IgD-negative memory B cell (primary cell): ENCODE data around the gene GATAD2A. TPM values are rescaled to one million over a fixed set of nuclear protein-coding genes. Genes with fewer than 3 reads are reported as not detected.

Source experiments
- H3K27ac Mint-ChIP-seq, 3 donors: one replicate each; pipeline ENCODE4 v1.8.0; 2020 to 2022; ENCODE audit warnings: mild to moderate bottlenecking in 3 of 3, mixed read lengths in 3 of 3, moderate library complexity in 1 of 3
- H3K27me3 Mint-ChIP-seq: one replicate; pipeline ENCODE4 v1.8.0; 2021; ENCODE audit warnings: mixed read lengths
- H3K36me3 Mint-ChIP-seq: one replicate; pipeline ENCODE4 v1.8.0; 2020; ENCODE audit warnings: mild to moderate bottlenecking, mixed read lengths
- H3K4me1 Mint-ChIP-seq, 3 donors: one replicate each; pipeline ENCODE4 v1.8.0; 2020 to 2022; ENCODE audit warnings: mixed read lengths in 3 of 3, mild to moderate bottlenecking in 1 of 3
- H3K4me3 Mint-ChIP-seq, 4 donors: one replicate each; pipeline ENCODE4 v1.8.0; 2020 to 2022; ENCODE audit warnings: mild to moderate bottlenecking in 4 of 4, mixed read lengths in 4 of 4, moderate library complexity in 3 of 4
- H3K9me3 Mint-ChIP-seq, 3 donors: one replicate each; pipeline ENCODE4 v1.8.0; 2020 to 2021; ENCODE audit warnings: mixed read lengths in 3 of 3, mild to moderate bottlenecking in 1 of 3
- polyA plus RNA-seq: library from polyadenylated mRNA; unstranded; fragments of 300-500 nt; fragmentation: Illumina TruSeq; gene quantifications from one replicate; pipeline ENCODE4 v1.2.3, GENCODE V29; 2021

The GATAD2A gene
- polyA plus RNA-seq, 1 donor from 2014 or later = 16.6 TPM

DNA sequence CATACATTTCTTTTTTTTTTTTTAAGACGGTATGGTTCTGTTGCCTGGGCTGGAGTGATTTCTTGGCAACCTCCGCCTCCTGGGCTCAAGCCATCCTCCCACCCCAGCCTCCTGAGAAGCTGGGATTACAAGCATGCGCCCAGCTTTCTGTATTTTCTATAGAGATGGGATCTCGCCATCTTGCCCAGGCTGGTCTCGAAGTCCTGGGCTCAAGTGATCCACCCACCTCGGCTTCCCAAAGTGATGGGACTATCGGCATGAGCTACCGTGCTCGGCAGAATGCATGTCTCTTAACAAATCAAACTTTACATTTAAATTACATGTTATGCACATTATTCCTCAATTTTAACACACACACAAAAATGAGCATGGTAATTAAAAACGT lies 111.8 kb downstream of the GATAD2A start:
- no peaks in the 10 kb centered on the region for H3K27me3 Mint-ChIP-seq
- H3K4me1 Mint-ChIP-seq = peaks cover 11 to 17% (median 12%) of the 10 kb centered on the region in 3 donors
- no peak overlapping the region for H3K27ac Mint-ChIP-seq
- no peaks in the 10 kb centered on the region for H3K9me3 Mint-ChIP-seq
- peaks cover 2% of the 10 kb centered on the region for H3K36me3 Mint-ChIP-seq
- H3K4me3 Mint-ChIP-seq = peak overlapping the region; percentile 94 to 99 (median 98)

DNA sequence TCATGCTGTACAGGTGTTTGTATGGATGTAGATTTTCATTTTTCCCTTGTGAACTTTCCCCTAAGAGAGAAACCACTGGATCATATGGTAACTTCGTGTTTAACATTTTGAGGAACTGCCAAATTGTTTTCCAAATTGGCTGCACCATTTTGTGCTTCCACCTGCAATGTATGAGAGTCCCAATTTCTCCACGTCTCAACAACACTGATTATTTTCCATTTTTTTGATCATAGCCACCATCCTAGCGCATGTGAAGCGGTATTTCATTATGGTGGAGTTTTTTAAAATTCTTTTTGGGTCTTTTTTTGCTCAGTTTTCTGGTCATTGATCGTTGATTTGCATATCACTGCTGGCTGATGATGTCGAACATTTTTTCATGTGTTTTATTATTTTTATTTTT lies 115.5 kb downstream of the GATAD2A start:
- Mint-ChIP-seq H3K27me3 (no peaks in the 10 kb centered on the region), H3K36me3 (peaks cover 3% of the 10 kb centered on the region), H3K4me3 (peak overlapping the region in 2 of 4 donors; percentile 55 to 60), H3K27ac (no peak overlapping the region), H3K9me3 (no peaks in the 10 kb centered on the region), H3K4me1 (peaks cover 21 to 30% (median 23%) of the 10 kb centered on the region in 3 donors)

DNA sequence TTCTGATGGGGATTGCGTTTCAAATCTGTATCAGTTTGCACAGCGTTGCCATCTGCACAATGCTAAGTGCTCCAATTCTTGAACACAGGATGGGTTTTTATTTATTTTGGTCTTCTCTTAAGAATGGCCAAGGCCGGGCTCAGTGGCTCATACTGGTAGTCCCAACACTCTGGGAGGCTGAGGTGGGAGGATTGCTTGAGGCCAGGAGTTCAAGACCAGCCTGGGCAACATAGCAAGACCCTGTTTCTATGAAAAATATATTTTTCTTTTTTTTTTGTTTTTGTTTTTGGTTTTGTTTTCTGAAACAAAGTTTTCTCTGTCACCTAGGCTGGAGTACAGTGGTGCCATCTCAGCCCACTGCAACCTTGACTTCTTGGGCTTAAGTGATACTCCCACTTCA lies 117.7 kb downstream of the GATAD2A start:
- Mint-ChIP-seq H3K4me1 (peaks cover 17 to 27% (median 22%) of the 10 kb centered on the region in 3 donors), H3K9me3 (no peaks in the 10 kb centered on the region), H3K27ac (peak overlapping the region in 2 of 3 donors; percentile 32 to 67), H3K36me3 (peaks cover 3% of the 10 kb centered on the region), H3K27me3 (no peaks in the 10 kb centered on the region), H3K4me3 (peak overlapping the region in 2 of 4 donors; percentile 47 to 69)

DNA sequence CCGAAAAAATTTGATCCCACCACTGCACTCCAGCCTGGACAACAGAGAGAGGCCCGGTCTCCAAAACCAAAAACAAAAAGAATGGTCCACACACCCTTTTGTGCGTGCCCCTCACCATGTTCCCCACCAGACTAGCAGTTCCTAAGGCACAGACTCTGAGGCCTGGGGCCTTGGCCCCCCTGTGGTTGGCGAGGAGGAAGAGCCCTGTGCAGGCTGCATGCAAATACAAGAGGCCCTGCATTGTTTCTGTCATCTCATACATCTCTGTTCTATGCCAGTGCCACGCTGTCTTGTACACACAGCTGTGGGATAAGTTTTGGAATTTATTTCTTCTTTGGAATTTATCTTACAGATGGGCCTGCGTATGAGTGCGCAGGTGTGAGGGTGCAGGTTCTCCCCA lies 118.6 kb downstream of the GATAD2A start:
- Mint-ChIP-seq H3K4me3 (peak overlapping the region; percentile 29 to 90 (median 42)), H3K36me3 (peaks cover 3% of the 10 kb centered on the region), H3K9me3 (no peaks in the 10 kb centered on the region), H3K4me1 (peaks cover 17 to 27% (median 22%) of the 10 kb centered on the region in 3 donors), H3K27me3 (no peaks in the 10 kb centered on the region), H3K27ac (peak overlapping the region in 2 of 3 donors; percentile 51 to 64)

DNA sequence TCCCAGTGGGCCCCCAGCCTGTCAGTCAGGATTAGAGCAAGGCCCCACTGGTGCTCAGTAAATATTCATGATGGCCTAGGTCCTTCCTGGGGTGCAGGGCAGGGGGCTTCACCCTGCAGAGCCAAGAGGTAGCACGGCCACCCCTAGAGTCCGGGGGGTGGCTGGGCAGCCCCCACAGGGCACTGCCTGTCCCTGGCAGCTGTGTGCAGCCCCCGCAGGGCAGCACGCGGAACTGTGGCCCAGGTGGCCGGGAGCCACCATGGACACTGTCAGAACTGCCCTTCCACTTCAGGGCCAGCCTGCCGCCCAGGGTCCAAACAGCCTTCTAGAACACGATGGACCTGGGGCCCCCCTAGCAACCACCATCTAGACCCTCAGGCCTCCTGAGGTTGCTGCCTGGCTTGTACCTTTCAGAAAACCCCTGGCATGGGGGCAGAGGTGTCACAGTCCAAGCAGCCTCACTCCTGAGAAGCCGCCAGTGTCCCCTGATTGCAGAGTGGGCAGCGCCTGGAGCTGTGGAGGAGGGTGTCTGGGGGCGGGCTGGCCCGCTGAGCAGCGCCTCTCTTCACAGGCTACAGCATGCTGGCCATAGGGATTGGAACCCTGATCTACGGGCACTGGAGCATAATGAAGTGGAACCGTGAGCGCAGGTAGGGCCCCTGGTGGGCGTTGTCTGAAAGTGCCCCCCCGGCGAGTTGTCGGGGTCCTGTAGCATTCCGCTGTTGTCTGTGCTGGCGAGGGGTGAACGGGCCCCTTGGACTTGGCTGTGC lies 120.3 kb downstream of the GATAD2A start:
- Mint-ChIP-seq H3K27ac (peak overlapping the region in 1 of 3 donors; percentile 23), H3K36me3 (peaks cover 2% of the 10 kb centered on the region), H3K27me3 (no peaks in the 10 kb centered on the region), H3K4me1 (peaks cover 10 to 20% (median 19%) of the 10 kb centered on the region in 3 donors), H3K9me3 (no peaks in the 10 kb centered on the region), H3K4me3 (no peak overlapping the region)

DNA sequence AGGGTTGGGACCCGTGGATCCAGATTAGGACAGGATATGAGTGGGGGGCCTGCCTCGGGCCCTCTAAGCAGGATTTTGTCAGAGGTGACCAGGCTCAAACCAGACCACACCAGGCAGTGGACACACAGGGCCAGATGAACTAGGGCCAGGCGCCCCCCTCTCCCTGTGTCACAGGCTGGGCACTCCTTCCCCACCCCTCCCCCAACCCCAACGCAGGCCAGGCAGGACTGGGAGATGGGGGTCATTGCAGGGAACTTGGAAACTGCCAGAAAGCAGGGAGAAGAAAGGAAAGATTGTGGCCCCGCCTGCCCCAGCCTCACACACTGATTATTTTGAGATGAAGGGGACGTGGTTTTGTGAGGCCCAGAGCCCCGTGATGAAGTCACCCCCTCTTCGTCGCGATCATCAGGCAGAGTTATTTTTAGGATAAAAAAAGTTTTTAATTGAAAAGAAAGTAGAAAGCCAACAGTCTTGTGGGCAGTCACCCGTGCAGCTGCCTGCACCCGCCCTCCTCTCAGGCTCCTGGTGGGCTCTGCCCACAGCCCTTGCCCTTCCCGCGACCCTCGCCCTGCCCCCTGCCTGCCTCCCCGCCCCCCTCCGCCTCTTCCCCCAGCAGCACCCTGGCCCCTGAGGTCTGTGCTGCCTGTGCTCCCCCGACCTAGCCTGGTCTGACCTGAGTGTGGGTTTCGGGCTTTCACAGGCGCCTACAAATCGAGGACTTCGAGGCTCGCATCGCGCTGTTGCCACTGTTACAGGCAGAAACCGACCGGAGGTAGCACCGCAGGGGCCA lies 121.3 kb downstream of the GATAD2A start:
- peaks cover 2% of the 10 kb centered on the region for H3K36me3 Mint-ChIP-seq
- H3K4me3 Mint-ChIP-seq = peak overlapping the region in 2 of 4 donors; percentile 23 to 45
- no peak overlapping the region for H3K27ac Mint-ChIP-seq
- H3K4me1 Mint-ChIP-seq = peaks cover 6 to 19% (median 19%) of the 10 kb centered on the region in 3 donors
- no peaks in the 10 kb centered on the region for H3K9me3 Mint-ChIP-seq
- no peaks in the 10 kb centered on the region for H3K27me3 Mint-ChIP-seq

DNA sequence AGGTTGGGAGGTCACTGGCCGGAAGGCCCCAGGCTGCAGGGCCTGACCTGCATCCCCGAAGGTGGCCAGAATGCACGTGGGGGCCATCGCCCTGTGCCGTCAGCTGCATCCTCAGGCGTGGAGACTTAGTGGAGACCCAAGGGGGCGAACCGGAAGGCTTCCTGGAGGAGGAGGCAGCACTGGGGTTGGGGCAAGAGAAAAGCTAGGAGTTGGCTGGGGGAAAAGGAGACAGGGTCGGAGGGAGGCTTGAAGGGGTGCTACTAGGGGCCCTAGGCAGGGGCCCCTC lies 121.8 kb downstream of the GATAD2A start:
- Mint-ChIP-seq H3K9me3 (no peaks in the 10 kb centered on the region), H3K27me3 (no peaks in the 10 kb centered on the region), H3K4me1 (peaks cover 10 to 23% (median 21%) of the 10 kb centered on the region in 3 donors), H3K4me3 (peak overlapping the region in 1 of 4 donors; percentile 78), H3K27ac (no peak overlapping the region), H3K36me3 (peaks cover 4% of the 10 kb centered on the region)

DNA sequence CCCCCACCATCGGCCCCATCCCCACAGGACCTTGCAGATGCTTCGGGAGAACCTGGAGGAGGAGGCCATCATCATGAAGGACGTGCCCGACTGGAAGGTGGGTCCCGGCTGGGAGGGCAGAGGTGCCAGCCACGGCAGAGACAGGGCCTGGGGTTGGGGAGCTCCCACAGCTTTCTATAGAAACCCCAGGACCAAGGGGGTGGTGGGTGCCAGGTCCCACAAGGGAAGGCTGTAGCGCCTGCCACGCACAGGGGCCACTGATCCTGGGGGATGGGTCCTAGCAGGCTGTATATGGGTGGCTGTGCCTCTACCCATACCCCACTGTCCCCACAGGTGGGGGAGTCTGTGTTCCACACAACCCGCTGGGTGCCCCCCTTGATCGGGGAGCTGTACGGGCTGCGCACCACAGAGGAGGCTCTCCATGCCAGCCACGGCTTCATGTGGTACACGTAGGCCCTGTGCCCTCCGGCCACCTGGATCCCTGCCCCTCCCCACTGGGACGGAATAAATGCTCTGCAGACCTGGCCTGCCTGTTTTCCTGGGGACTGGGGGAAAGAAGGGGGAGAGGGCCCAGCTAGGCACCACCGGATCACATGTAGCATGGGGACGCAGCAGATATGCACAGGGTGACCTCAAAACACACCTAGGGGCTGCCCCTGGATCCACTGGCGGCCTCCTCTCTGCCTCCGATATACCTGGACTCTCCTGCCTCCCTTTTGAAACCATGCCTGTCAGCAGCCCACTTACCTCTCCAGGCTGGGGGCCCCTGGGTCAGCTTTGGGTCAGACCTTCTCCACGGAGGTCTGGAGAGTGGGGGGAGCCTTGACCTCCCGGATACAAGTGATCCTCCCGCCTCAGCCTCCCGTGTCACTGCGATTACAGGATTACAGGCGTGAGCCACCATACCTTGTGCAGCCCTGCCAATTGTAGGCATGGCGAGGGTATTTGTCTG lies 122.5 kb downstream of the GATAD2A start:
- Mint-ChIP-seq H3K36me3 (peaks cover 4% of the 10 kb centered on the region), H3K27me3 (no peaks in the 10 kb centered on the region), H3K27ac (no peak overlapping the region), H3K4me3 (peak overlapping the region in 1 of 4 donors; percentile 63), H3K9me3 (no peaks in the 10 kb centered on the region), H3K4me1 (peaks cover 11 to 21% (median 18%) of the 10 kb centered on the region in 3 donors)

DNA sequence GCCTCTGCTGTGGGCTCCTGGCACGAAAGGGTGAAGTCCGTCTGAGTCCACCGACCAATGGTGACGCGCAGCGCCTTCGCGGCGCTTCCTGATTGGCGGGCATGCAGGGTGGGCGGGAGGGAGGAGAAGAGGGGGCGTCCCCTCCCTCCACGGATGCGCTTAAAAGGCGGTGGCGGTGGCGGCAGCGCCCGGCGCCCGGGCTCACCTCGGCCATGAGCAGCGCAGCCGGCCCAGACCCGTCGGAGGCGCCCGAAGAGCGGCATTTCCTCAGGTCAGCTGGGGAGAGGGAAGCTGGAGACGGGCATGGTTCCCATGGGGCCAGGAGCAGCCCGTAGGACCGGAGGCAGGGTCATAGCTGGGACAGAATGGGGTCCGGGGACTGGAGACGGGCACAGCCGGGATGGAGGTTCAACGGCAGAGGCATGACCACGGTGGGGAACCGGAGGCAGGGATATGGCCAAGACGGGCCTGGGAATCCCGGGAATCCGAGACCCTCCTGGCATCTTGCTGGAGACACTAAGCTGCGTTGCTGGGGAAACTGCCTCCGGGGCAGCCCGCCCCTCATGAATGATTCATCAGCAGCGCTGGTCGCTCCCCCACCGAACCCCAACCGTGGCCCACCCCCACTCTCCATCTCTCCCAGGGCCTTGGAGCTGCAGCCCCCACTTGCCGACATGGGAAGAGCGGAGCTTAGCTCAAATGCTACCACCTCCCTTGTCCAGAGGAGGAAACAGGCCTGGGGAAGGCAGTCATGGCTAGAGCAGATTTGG lies 123.4 kb downstream of the GATAD2A start, which contains the start of gene YJEFN3:
YJEFN3 (plus strand) TSS at position 191 of the 770 bp plus-strand sequence; CDS start at position 213, 22 bp downstream.
- Mint-ChIP-seq H3K27me3 (no peaks in the 10 kb centered on the region), H3K9me3 (no peaks in the 10 kb centered on the region), H3K36me3 (peaks cover 4% of the 10 kb centered on the region), H3K4me1 (peaks cover 11 to 19% (median 15%) of the 10 kb centered on the region in 3 donors), H3K4me3 (peak within 1 kb of the TSS in 1 of 4 donors; percentile 63), H3K27ac (no peak within 1 kb of the TSS)

DNA sequence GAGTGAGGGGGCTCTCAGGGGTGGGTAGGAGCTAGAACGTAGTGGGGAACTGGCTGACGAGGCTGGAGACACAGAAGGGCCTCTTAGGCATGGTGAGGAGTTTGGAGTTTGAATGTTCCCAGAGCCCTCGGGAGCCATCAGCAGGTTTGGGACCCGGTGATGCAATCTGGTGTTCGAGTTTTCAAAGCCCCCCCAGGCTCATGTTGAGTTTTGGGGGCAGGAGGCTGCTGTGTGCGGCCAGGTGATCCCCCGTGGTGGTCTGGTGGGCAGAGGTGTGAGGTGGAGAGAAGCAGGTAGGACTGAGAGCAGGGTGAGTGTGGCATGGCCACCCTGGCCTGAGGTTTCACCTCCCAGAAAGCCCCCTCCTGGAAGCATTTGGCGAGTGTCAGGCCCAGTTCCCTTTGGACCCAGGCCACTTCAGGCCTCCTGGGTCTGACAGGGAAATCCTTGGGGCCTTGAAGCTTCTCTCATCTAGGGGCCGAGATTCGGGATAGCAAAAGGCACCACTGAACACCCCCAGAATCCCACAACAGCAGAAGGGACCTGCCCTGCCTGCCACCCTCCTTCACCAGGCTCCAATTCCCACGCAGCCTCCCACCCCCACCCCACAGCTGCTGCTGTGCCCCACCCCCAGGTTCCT lies 124.4 kb downstream of the GATAD2A start:
- Mint-ChIP-seq H3K4me1 (peaks cover 9 to 11% (median 10%) of the 10 kb centered on the region in 3 donors), H3K36me3 (peaks cover 2% of the 10 kb centered on the region), H3K9me3 (no peaks in the 10 kb centered on the region), H3K4me3 (no peak overlapping the region), H3K27me3 (no peaks in the 10 kb centered on the region), H3K27ac (no peak overlapping the region)

DNA sequence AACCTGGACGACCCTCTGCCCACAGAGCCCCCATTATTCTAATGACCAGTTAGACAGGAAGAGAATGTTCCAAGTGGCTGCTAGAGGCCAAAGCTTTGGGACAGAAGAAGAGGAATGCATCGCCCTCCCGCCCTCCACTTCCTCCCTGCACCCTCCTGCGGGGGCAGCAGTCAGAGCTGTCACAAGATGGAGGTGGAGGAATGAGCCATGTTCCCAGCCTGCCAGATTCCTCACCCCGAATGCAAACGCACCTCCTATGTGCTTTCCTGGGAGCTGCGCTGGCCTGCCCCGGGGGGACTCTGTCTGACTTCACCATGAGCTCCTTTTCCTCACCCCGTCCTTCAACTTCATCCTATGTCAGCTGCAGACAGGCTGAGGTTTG lies 124.9 kb downstream of the GATAD2A start:
- Mint-ChIP-seq H3K36me3 (peaks cover 2% of the 10 kb centered on the region), H3K27me3 (no peaks in the 10 kb centered on the region), H3K27ac (peak overlapping the region in 1 of 3 donors; percentile 53), H3K4me1 (peaks cover 7 to 9% (median 8%) of the 10 kb centered on the region in 3 donors), H3K9me3 (no peaks in the 10 kb centered on the region), H3K4me3 (peak overlapping the region in 1 of 4 donors; percentile 28)

DNA sequence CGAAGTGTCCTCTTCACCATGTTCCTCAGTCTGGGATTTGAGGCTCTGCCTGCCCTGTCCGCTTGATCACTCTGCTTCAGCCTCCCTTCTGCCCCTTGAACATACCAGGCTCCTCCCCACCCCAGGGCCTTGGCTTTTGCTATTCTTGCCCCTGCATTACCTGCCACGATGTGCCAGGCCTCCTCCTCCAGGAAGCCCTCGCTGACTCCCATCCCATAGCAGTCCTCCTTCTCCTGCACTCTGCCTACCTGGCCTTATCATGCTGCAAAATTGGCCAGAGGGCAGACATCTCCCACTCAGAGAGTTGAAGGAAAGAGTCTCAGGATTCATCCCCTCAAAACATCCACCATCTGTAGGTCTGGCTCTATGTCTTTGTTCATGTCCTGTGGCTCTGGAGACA lies 125.4 kb downstream of the GATAD2A start:
- peaks cover 7 to 9% (median 8%) of the 10 kb centered on the region in 3 donors for H3K4me1 Mint-ChIP-seq
- H3K9me3 Mint-ChIP-seq = no peaks in the 10 kb centered on the region
- H3K27ac Mint-ChIP-seq = no peak overlapping the region
- no peak overlapping the region for H3K4me3 Mint-ChIP-seq
- H3K36me3 Mint-ChIP-seq = peaks cover 2% of the 10 kb centered on the region
- no peaks in the 10 kb centered on the region for H3K27me3 Mint-ChIP-seq

DNA sequence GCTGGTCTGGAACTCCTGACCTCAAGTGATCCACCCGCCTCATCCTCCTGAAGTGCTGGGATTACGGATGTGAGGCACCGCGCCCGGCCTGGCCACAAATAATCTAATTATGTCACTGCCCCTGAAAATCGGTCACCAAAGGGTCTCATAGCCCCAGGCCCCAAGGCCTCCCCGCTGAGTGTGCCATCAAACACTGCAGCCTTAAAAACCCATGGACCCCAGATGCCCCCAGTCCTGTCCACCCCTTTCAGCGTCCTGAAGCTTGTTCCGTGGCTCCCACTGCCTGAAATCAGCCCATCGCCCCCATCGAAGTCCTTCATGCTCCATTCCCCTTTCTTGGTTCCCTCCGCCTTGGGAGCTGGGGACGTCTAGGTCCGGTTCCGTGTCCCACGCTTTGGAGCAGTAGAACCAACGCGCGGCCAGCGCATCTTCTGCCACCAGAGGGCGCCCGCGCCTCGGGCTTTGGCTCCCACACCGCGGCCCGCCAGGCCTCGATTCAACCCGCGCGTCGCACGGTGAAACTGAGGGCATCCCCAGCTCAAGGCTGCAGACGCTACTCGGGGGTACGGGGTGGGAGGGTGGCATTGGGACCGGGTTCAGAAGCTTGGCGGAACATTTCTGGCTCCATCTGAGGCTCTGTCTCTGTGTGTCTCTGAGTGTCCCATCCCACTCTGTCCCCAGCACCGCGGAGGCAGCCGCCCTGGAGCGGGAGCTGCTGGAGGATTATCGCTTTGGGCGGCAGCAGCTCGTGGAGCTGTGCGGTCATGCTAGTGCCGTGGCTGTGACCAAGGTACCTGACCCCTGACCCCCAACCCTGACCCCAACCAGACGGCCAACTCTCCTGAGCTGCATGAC lies 126.7 kb downstream of the GATAD2A start:
- Mint-ChIP-seq H3K27ac (peak overlapping the region in 1 of 3 donors; percentile 80), H3K4me1 (peaks cover 5 to 9% (median 7%) of the 10 kb centered on the region in 3 donors), H3K4me3 (peak overlapping the region in 2 of 4 donors; percentile 57 to 84), H3K36me3 (peaks cover 2% of the 10 kb centered on the region), H3K9me3 (no peaks in the 10 kb centered on the region), H3K27me3 (no peaks in the 10 kb centered on the region)
